ENCODE data around the gene SPTLC3. TPM values are rescaled to one million over a fixed set of nuclear protein-coding genes. Genes with fewer than 3 reads are reported as not detected.

Gene SPTLC3
- total and polyA plus RNA-seq, 12 donors = 1.4 to 15.7 (median 8.7) TPM

- Histone ChIP-seq H3K9me3 (replicated peaks in 1 of 3) (no peaks in the 10 kb centered on the region), H3K27ac (no peak overlapping the region), H3K36me3 (replicated peaks in 1 of 2) (no peaks in the 10 kb centered on the region), H3K4me3 (no peak overlapping the region), H3K27me3 (no peaks in the 10 kb centered on the region), H3K4me1 (replicated peaks in 1 of 2) (peaks cover 5 to 9% of the 10 kb centered on the region in 2 donors)
- TF ChIP-seq CTCF (IDR thresholded peaks at IDR 0.05) (no peak), POLR2A (IDR thresholded peaks at IDR 0.05) (no peak)
- intact Hi-C loops (cut with DNase I) = no loop called here
- no peak for DNase-seq
- WGBS, 4 donors = 58 to 77% (median 67%) methylated on average over 3 of the region's 3 CpGs
These were observed 1.2 kb upstream of the SPTLC3 start for GRCh38 chr20:13007596-13007995.

GRCh38 chr20:13009682-13010406 lies 1.1 kb downstream of the SPTLC3 start:
- TF ChIP-seq CTCF (IDR thresholded peaks at IDR 0.05) = no peak
- peak in 1 of 2 donors; percentile 45 for TF ChIP-seq POLR2A (IDR thresholded peaks at IDR 0.05)
- intact Hi-C loops (cut with DNase I) = no loop called here
- no peaks in the 10 kb centered on the region for H3K9me3 ChIP-seq (replicated peaks in 1 of 3)
- peak overlapping the region in 3 of 4 donors; percentile 32 to 56 (median 36) for H3K4me3 ChIP-seq
- peak; percentile 26 to 76 (median 69) for DNase-seq
- no peaks in the 10 kb centered on the region for H3K27me3 ChIP-seq
- peaks cover 5 to 15% of the 10 kb centered on the region in 2 donors for H3K4me1 ChIP-seq (replicated peaks in 1 of 2)
- no peaks in the 10 kb centered on the region for H3K36me3 ChIP-seq (replicated peaks in 1 of 2)
- 10 to 14% (median 11%) methylated on average over 6 of the region's 6 CpGs for WGBS, 4 donors
- H3K27ac ChIP-seq = peak overlapping the region; percentile 28 to 85 (median 57)

DNA sequence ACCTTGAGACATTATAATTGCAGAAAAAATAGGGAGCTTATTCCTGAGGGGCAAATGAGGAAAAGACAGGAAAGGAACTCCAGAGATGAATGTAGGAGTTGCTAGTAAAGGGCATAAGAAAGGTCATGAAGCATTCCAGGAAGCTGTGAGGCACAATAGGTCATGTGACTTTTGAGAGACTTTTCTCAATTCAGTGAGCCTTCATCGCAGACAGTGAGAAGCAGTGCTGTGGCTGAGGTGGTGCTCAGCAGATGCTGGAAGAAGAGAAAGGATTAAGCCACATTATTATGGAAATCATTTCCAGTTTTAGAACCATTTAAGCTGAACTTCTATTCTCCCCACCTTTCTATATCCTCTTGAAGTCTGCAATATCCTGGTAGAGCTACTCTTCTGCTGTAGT lies 4.1 kb downstream of the SPTLC3 start:
- no peaks in the 10 kb centered on the region for H3K36me3 ChIP-seq (replicated peaks in 1 of 2)
- WGBS, 4 donors = 69 to 90% (median 75%) methylated on average over 1 of the region's 1 CpG
- no peak for DNase-seq
- intact Hi-C loops (cut with DNase I) = no loop called here
- no peaks in the 10 kb centered on the region for H3K9me3 ChIP-seq (replicated peaks in 1 of 3)
- H3K27ac ChIP-seq = no peak overlapping the region
- H3K4me1 ChIP-seq (replicated peaks in 1 of 2) = peaks cover 5 to 15% of the 10 kb centered on the region in 2 donors
- TF ChIP-seq POLR2A (IDR thresholded peaks at IDR 0.05) (no peak), CTCF (IDR thresholded peaks at IDR 0.05) (no peak)
- H3K4me3 ChIP-seq = no peak overlapping the region
- no peaks in the 10 kb centered on the region for H3K27me3 ChIP-seq

- Histone ChIP-seq H3K9me3 (replicated peaks in 1 of 3) (no peaks in the 10 kb centered on the region), H3K27me3 (no peaks in the 10 kb centered on the region), H3K4me1 (replicated peaks in 1 of 2) (peaks cover 5 to 15% of the 10 kb centered on the region in 2 donors), H3K27ac (no peak overlapping the region), H3K36me3 (replicated peaks in 1 of 2) (no peaks in the 10 kb centered on the region), H3K4me3 (no peak overlapping the region)
- 81 to 90% (median 87%) methylated on average over 1 of the region's 1 CpG for WGBS, 4 donors
- intact Hi-C loops (cut with DNase I) = no loop called here
- no peak for TF ChIP-seq CTCF (IDR thresholded peaks at IDR 0.05)
- TF ChIP-seq POLR2A (IDR thresholded peaks at IDR 0.05) = no peak
- DNase-seq = no peak
These were observed 4.6 kb downstream of the SPTLC3 start for GRCh38 chr20:13013411-13013810.

All from adrenal gland (tissue), 12 donors.